IMR-90 (cell line): ENCODE measurements around the gene TMEM179. TPM values are rescaled to one million over a fixed set of nuclear protein-coding genes. Genes with fewer than 3 reads are reported as not detected.
A peak's percentile ranks its signal among the peaks of the same experiment; 100 is the strongest.

Experiments used
- ATAC-seq: fragments of 200-7000 bp; cut with Tn5 transposase; 2 replicates; pipeline ENCODE4 v1.9.1; 2020; ENCODE audit warnings: low read depth, mild to moderate bottlenecking, moderate library complexity
- BruUV-seq: library from RNA; stranded (reverse); fragments of 400-500 nt; replicated peaks from 2 replicates; lab custom pipeline; 2021; lab: Mats Ljungman, UMichigan
- CTCF ChIA-PET: fragments of 300-600 bp; formaldehyde crosslinking; extraction: SDS; loops from one replicate; lab custom pipeline; 2021; ENCODE audit warnings: antibody characterized with exemption; lab: Yijun Ruan, JAX
- POLR2A ChIA-PET: fragments of 300-600 bp; sonication (Branson Sonifier 250); formaldehyde crosslinking; loops from one replicate; lab custom pipeline; 2022; ENCODE audit warnings: antibody characterized with exemption; ENCODE audit not compliant: unreplicated experiment; lab: Charles Lee
- DNase-seq: peaks from one replicate; pipeline ENCODE4 v3.0.0; 2013
- H2AFZ ChIP-seq: replicated peaks from 2 replicates; pipeline ENCODE3; 2013; ENCODE audit warnings: low read length, mild to moderate bottlenecking; ENCODE audit not compliant: poor library complexity
- H2AK5ac ChIP-seq: 2 replicates; pipeline ENCODE4 v1.6.1; 2013; ENCODE audit warnings: low read depth, low read length, inconsistent platforms
- H2AK9ac ChIP-seq: replicated peaks from 2 replicates; pipeline ENCODE3; 2013; ENCODE audit warnings: mild to moderate bottlenecking, low read depth, low read length, moderate library complexity; ENCODE audit not compliant: poor library complexity
- H2BK120ac ChIP-seq: 2 replicates; pipeline ENCODE4 v1.6.1; 2013; ENCODE audit warnings: low read depth, low read length, inconsistent platforms
- H2BK15ac ChIP-seq: 3 replicates; pipeline ENCODE4 v1.6.1; 2013; ENCODE audit warnings: low read depth, low read length, inconsistent platforms
- H2BK20ac ChIP-seq: 2 replicates; pipeline ENCODE4 v1.6.1; 2013; ENCODE audit warnings: low read depth, mild to moderate bottlenecking, inconsistent platforms, low read length, moderate library complexity
- H2BK5ac ChIP-seq: 2 replicates; pipeline ENCODE4 v1.6.1; 2013; ENCODE audit warnings: mild to moderate bottlenecking, low read depth, low read length, inconsistent platforms; ENCODE audit not compliant: poor library complexity, severe bottlenecking
- H3K14ac ChIP-seq: replicated peaks from 2 replicates; pipeline ENCODE4 v1.6.1; 2013; ENCODE audit warnings: low read depth, low read length, inconsistent platforms
- H3K18ac ChIP-seq: 2 replicates; pipeline ENCODE4 v1.6.1; 2013; ENCODE audit warnings: low read depth, low read length, control low read depth
- H3K23ac ChIP-seq: 2 replicates; pipeline ENCODE4 v1.6.1; 2013; ENCODE audit warnings: low read depth, low read length, inconsistent platforms
- H3K27ac ChIP-seq: 2 replicates; pipeline ENCODE4 v1.5.1; 2013; ENCODE audit warnings: mild to moderate bottlenecking, control low read depth, low read length; ENCODE audit not compliant: insufficient read depth
- H3K27me3 ChIP-seq: 2 replicates; pipeline ENCODE4 v1.6.1; 2013; ENCODE audit warnings: low read length; ENCODE audit not compliant: control insufficient read depth, insufficient read depth
- H3K36me3 ChIP-seq: 2 replicates; pipeline ENCODE4 v1.6.1; 2013; ENCODE audit warnings: low read length, mixed read lengths; ENCODE audit not compliant: control insufficient read depth, insufficient read depth
- H3K4ac ChIP-seq: 2 replicates; pipeline ENCODE4 v1.6.1; 2013; ENCODE audit warnings: low read depth, low read length, inconsistent platforms
- H3K4me1 ChIP-seq: 2 replicates; pipeline ENCODE4 v1.6.1; 2013; ENCODE audit warnings: low read length, mixed read lengths; ENCODE audit not compliant: control insufficient read depth, insufficient read depth
- H3K4me2 ChIP-seq: 2 replicates; pipeline ENCODE4 v1.6.1; 2013; ENCODE audit warnings: low read depth, mild to moderate bottlenecking, control low read depth, low read length, moderate library complexity
- H3K4me3 ChIP-seq: 2 replicates; pipeline ENCODE4 v1.5.1; 2013; ENCODE audit warnings: low read depth, mild to moderate bottlenecking, control low read depth, low read length, moderate library complexity; ENCODE audit not compliant: insufficient read depth
- H3K56ac ChIP-seq: 2 replicates; pipeline ENCODE4 v1.6.1; 2013; ENCODE audit warnings: low read length, inconsistent platforms; ENCODE audit not compliant: insufficient read depth; ENCODE audit errors: extremely low read depth
- H3K79me1 ChIP-seq, 2 experiments: 2 replicates each; pipeline ENCODE4 v1.6.1; 2013; ENCODE audit warnings: low read length in 2 of 2, inconsistent platforms in 1 of 2, low read depth in 1 of 2
- H3K9ac ChIP-seq: 2 replicates; pipeline ENCODE4 v1.6.1; 2013; ENCODE audit warnings: low read depth, low read length, control low read depth
- H3K9me1 ChIP-seq: 2 replicates; pipeline ENCODE4 v1.6.1; 2013; ENCODE audit warnings: low read length, inconsistent platforms; ENCODE audit not compliant: insufficient read depth
- H3K9me3 ChIP-seq: 2 replicates; pipeline ENCODE4 v1.6.1; 2013; ENCODE audit warnings: low read length; ENCODE audit not compliant: control insufficient read depth, insufficient read depth
- H4K20me1 ChIP-seq: 2 replicates; pipeline ENCODE4 v1.6.1; 2013; ENCODE audit warnings: low read length, inconsistent platforms; ENCODE audit not compliant: insufficient read depth
- H4K5ac ChIP-seq: 2 replicates; pipeline ENCODE4 v1.6.1; 2013; ENCODE audit warnings: mild to moderate bottlenecking, low read depth, low read length, control low read depth
- H4K8ac ChIP-seq, 2 experiments: 2 replicates each; pipeline ENCODE4 v1.6.1; 2013; ENCODE audit warnings: low read depth in 2 of 2, low read length in 2 of 2, control low read depth in 1 of 2, inconsistent platforms in 1 of 2
- H4K91ac ChIP-seq: 2 replicates; pipeline ENCODE4 v1.6.1; 2013; ENCODE audit warnings: low read depth, low read length, inconsistent platforms; ENCODE audit not compliant: insufficient read depth
- BHLHE40 ChIP-seq: fragments of 150-350 bp; IDR thresholded peaks from 2 replicates; pipeline ENCODE4 v1.6.1; 2016; ENCODE audit warnings: mild to moderate bottlenecking, low read depth, low read length
- CEBPB ChIP-seq: IDR thresholded peaks from 2 replicates; pipeline ENCODE4 v1.6.1; 2012; ENCODE audit warnings: low read depth, low read length, improper control_type of control experiment
- CTCF ChIP-seq: conservative IDR thresholded peaks from 2 replicates; pipeline ENCODE4 v1.5.1; 2012; ENCODE audit warnings: mild to moderate bottlenecking, low read depth, low read length, improper control_type of control experiment
- ELK1 ChIP-seq: fragments of 150-350 bp; IDR thresholded peaks from 2 replicates; pipeline ENCODE4 v1.6.1; 2016; ENCODE audit warnings: low read depth, mild to moderate bottlenecking, low read length, moderate library complexity, borderline replicate concordance
- FOS ChIP-seq: fragments of 150-350 bp; IDR thresholded peaks from 2 replicates; pipeline ENCODE4 v1.6.1; 2016; ENCODE audit warnings: low read depth, low read length
- MAFK ChIP-seq: IDR thresholded peaks from 2 replicates; pipeline ENCODE4 v1.6.1; 2012; ENCODE audit warnings: low read depth, low read length, improper control_type of control experiment
- MAZ ChIP-seq: IDR thresholded peaks from 2 replicates; pipeline ENCODE4 v1.6.1; 2012; ENCODE audit warnings: low read depth, mild to moderate bottlenecking, low read length, improper control_type of control experiment, moderate library complexity, borderline replicate concordance
- MXI1 ChIP-seq: IDR thresholded peaks from 2 replicates; pipeline ENCODE4 v1.6.1; 2012; ENCODE audit warnings: low read depth, mild to moderate bottlenecking, low read length, moderate library complexity, borderline replicate concordance
- NFE2L2 ChIP-seq: fragments of 150-350 bp; IDR thresholded peaks from 2 replicates; pipeline ENCODE4 v1.6.1; 2016; ENCODE audit warnings: low read depth, mild to moderate bottlenecking, low read length
- POLR2A ChIP-seq: IDR thresholded peaks from 2 replicates; pipeline ENCODE4 v1.6.1; 2012; ENCODE audit warnings: mild to moderate bottlenecking, low read depth, low read length
- RAD21 ChIP-seq: IDR thresholded peaks from 2 replicates; pipeline ENCODE4 v1.6.1; 2012; ENCODE audit warnings: low read length, improper control_type of control experiment
- RCOR1 ChIP-seq: IDR thresholded peaks from 2 replicates; pipeline ENCODE4 v1.6.1; 2012; ENCODE audit warnings: mild to moderate bottlenecking, low read length, improper control_type of control experiment; ENCODE audit not compliant: insufficient replicate concordance
- RFX5 ChIP-seq: IDR thresholded peaks from 2 replicates; pipeline ENCODE4 v1.8.0; 2012; ENCODE audit warnings: low read depth, mild to moderate bottlenecking, low read length, moderate library complexity
- SMC3 ChIP-seq: fragments of 150-350 bp; IDR thresholded peaks from 2 replicates; pipeline ENCODE4 v1.6.1; 2016; ENCODE audit warnings: low read depth, mild to moderate bottlenecking, antibody characterized with exemption, low read length, moderate library complexity
- USF2 ChIP-seq: fragments of 150-350 bp; IDR thresholded peaks from 2 replicates; pipeline ENCODE4 v1.6.1; 2017; ENCODE audit warnings: mild to moderate bottlenecking, antibody characterized with exemption, low read length, low read depth
- WGBS, 2 experiments: methylation state at CpG; one replicate each; pipeline versions ENCODE4 v1.1.5 to v1.1.7; 2013; ENCODE audit warnings: missing lambda C conversion rate in 2 of 2; ENCODE audit not compliant: insufficient read length in 1 of 2; ENCODE audit errors: extremely low coverage in 2 of 2; 5-methylcytosine and 5-hydroxymethylcytosine counted together
- dilution Hi-C: fragments of 300-500 bp; cut with HindIII; formaldehyde crosslinking; loops from one replicate; pipeline ENCODE4 v1.14.3; 2018; ENCODE audit warnings: low sequenced_read_pairs; ENCODE audit not compliant: unreplicated experiment
- in situ Hi-C: fragments of 300-500 bp; cut with MboI; formaldehyde crosslinking; loops from 3 replicates; pipeline ENCODE4 v1.14.3; 2019; ENCODE audit warnings: low sequenced_read_pairs, inconsistent platforms, mixed read lengths
- intact Hi-C: fragments of 100-400 bp; cut with micrococcal nuclease; formaldehyde crosslinking; loops from 2 replicates; pipeline ENCODE4 v1.10.0; 2022
- polyA plus RNA-seq, 3 experiments: library from polyadenylated mRNA; depleted of rRNA; stranded (reverse); fragments of >200 nt; gene quantifications; 2 replicates each; pipeline ENCODE4 v1.2.3, GENCODE V29; 2012; ENCODE audit warnings: low replicate concordance in 1 of 3
- total RNA-seq: library from RNA; depleted of rRNA; stranded (reverse); fragments of >200 nt; gene quantifications from 2 replicates; pipeline ENCODE4 v1.2.3, GENCODE V29; 2012

The TMEM179 gene
- total and polyA plus RNA-seq, 2 of the 4 experiments (the other 2 are of a cell fraction): not detected

GRCh38 chr14:104641753-104642539 lies 37.4 kb upstream of the TMEM179 start:
- Histone ChIP-seq H2BK15ac (no peak overlapping the region), H2AK9ac (peak overlapping the region; percentile 42), H3K4me3 (no peak overlapping the region), H3K9me3 (peaks cover 7% of the 10 kb centered on the region), H3K9me1 (no peaks in the 10 kb centered on the region), H3K18ac (no peak overlapping the region), H4K5ac (no peak overlapping the region), H2AFZ (no peak overlapping the region), H2BK120ac (no peak overlapping the region), H4K20me1 (no peaks in the 10 kb centered on the region), H3K27ac (no peak overlapping the region), H3K27me3 (peaks cover 28% of the 10 kb centered on the region), H2BK20ac (no peak overlapping the region), H2BK5ac (no peak overlapping the region), H3K4me2 (no peak overlapping the region), H4K8ac (no peak overlapping the region), H3K4me1 (no peaks in the 10 kb centered on the region), H2AK5ac (no peak overlapping the region), H3K79me1 (no peaks in the 10 kb centered on the region), H3K14ac (no peak overlapping the region), H3K9ac (no peak overlapping the region), H4K91ac (no peak overlapping the region), H3K4ac (no peak overlapping the region), H3K56ac (no peak overlapping the region), H3K23ac (no peak overlapping the region), H3K36me3 (no peaks in the 10 kb centered on the region)
- intact Hi-C loops: no loop called here
- 59% methylated on average over 6 of the region's 23 CpGs; no CpG with 5 or more reads in 1 of the 2 experiments for WGBS, 2 experiments
- in situ Hi-C loops: loop anchor here (10.0 to 25.0 kb wide), 2 partner anchors 507 to 555 kb away; partner anchors contain the start of genes ASPG and KIF26A
- CTCF ChIA-PET: no interaction called here
- DNase-seq (no peak), ATAC-seq (no peak)
- no TSS peak for BruUV-seq
- TF ChIP-seq CTCF (no peak), RFX5 (no peak), MAZ (no peak), RAD21 (no peak), POLR2A (no peak), ELK1 (no peak), MXI1 (no peak), RCOR1 (no peak), SMC3 (no peak), CEBPB (no peak), FOS (no peak), USF2 (no peak), MAFK (no peak), NFE2L2 (no peak), BHLHE40 (no peak)
- POLR2A ChIA-PET: no interaction called here
- dilution Hi-C loops: no loop called here
